Left ventricle myocardium inferior (tissue), 1 donor: Measurements from ENCODE around the gene BRD3. TPM values are rescaled to one million over a fixed set of nuclear protein-coding genes. Genes with fewer than 3 reads are reported as not detected.

Source experiments
- DNase-seq: peaks from one replicate; pipeline ENCODE4 v3.0.0-alpha.2; 2020
- H3K27ac ChIP-seq: fragments of 200-600 bp; replicated peaks from 2 replicates; pipeline ENCODE4 v1.8.0; 2021
- H3K27me3 ChIP-seq: fragments of 200-600 bp; 2 replicates; pipeline ENCODE4 v1.8.0; 2021; ENCODE audit warnings: low read depth
- H3K36me3 ChIP-seq: fragments of 200-600 bp; 2 replicates; pipeline ENCODE4 v1.8.0; 2021
- H3K4me1 ChIP-seq: fragments of 200-600 bp; 2 replicates; pipeline ENCODE4 v1.8.0; 2021
- H3K4me3 ChIP-seq: fragments of 200-600 bp; 2 replicates; pipeline ENCODE4 v1.8.0; 2021; ENCODE audit warnings: mild to moderate bottlenecking, moderate library complexity
- H3K9me3 ChIP-seq: fragments of 200-600 bp; replicated peaks from 2 replicates; pipeline ENCODE4 v1.8.0; 2021
- CTCF ChIP-seq: fragments of 200-600 bp; IDR thresholded peaks from 2 replicates; pipeline ENCODE4 v1.8.0; 2021; ENCODE audit warnings: antibody characterized with exemption, mild to moderate bottlenecking, borderline replicate concordance
- intact Hi-C: fragments of 100-400 bp; cut with micrococcal nuclease; formaldehyde crosslinking; loops from one replicate; pipeline ENCODE4 v1.11.0; 2022
- total RNA-seq: library from RNA; stranded (reverse); fragmentation: NEBNext Ultra II Directional; extraction: Animal tissue kit (Norgen Biotek cat#: 25700); gene quantifications from one replicate; pipeline ENCODE4 v1.2.1, GENCODE V29; 2021
- donor health status: DM: no; HTN: yes; CAD: no; lungs with severe emphysema.

The BRD3 gene
- total RNA-seq, 1 donor from 2014 or later = 24.7 TPM

GRCh38 chr9:134028076-134028475 lies 39.8 kb downstream of the BRD3 start:
- no peak overlapping the region for H3K4me3 ChIP-seq
- TF ChIP-seq CTCF = no peak
- no peaks in the 10 kb centered on the region for H3K9me3 ChIP-seq
- no peaks in the 10 kb centered on the region for H3K27me3 ChIP-seq
- H3K27ac ChIP-seq = no peak overlapping the region
- intact Hi-C loops = no loop called here
- H3K4me1 ChIP-seq = peaks cover 16% of the 10 kb centered on the region
- no peak for DNase-seq
- H3K36me3 ChIP-seq = peaks cover 30% of the 10 kb centered on the region

GRCh38 chr9:134027561-134027960 lies 40.3 kb downstream of the BRD3 start:
- Histone ChIP-seq H3K4me3 (no peak overlapping the region), H3K27me3 (no peaks in the 10 kb centered on the region), H3K4me1 (peaks cover 16% of the 10 kb centered on the region), H3K36me3 (peaks cover 25% of the 10 kb centered on the region), H3K9me3 (no peaks in the 10 kb centered on the region), H3K27ac (no peak overlapping the region)
- intact Hi-C loops = no loop called here
- TF ChIP-seq CTCF = no peak
- DNase-seq = no peak

- H3K9me3 ChIP-seq = no peaks in the 10 kb centered on the region
- peaks cover 20% of the 10 kb centered on the region for H3K36me3 ChIP-seq
- no peak for TF ChIP-seq CTCF
- intact Hi-C loops = no loop called here
- no peak overlapping the region for H3K4me3 ChIP-seq
- no peaks in the 10 kb centered on the region for H3K27me3 ChIP-seq
- H3K27ac ChIP-seq = no peak overlapping the region
- DNase-seq = no peak
- peaks cover 16% of the 10 kb centered on the region for H3K4me1 ChIP-seq
These were observed 40.8 kb downstream of the BRD3 start for GRCh38 chr9:134026981-134027380.

- no peak overlapping the region for H3K27ac ChIP-seq
- no peaks in the 10 kb centered on the region for H3K9me3 ChIP-seq
- H3K36me3 ChIP-seq = peaks cover 16% of the 10 kb centered on the region
- intact Hi-C loops = no loop called here
- TF ChIP-seq CTCF = no peak
- H3K27me3 ChIP-seq = no peaks in the 10 kb centered on the region
- H3K4me1 ChIP-seq = peaks cover 16% of the 10 kb centered on the region
- DNase-seq = no peak
- peak overlapping the region; percentile 78 for H3K4me3 ChIP-seq
These were observed 41.2 kb downstream of the BRD3 start for GRCh38 chr9:134026581-134026980.

- H3K27ac ChIP-seq = peak overlapping the region; percentile 74
- H3K27me3 ChIP-seq = no peaks in the 10 kb centered on the region
- H3K4me3 ChIP-seq = peak overlapping the region; percentile 78
- H3K9me3 ChIP-seq = no peaks in the 10 kb centered on the region
- peaks cover 9% of the 10 kb centered on the region for H3K36me3 ChIP-seq
- peak; percentile 34 for DNase-seq
- intact Hi-C loops = no loop called here
- H3K4me1 ChIP-seq = peaks cover 16% of the 10 kb centered on the region
- TF ChIP-seq CTCF = peak; percentile 28
These were observed 42.0 kb downstream of the BRD3 start for GRCh38 chr9:134025606-134026541.
